ENCODE measurements around the gene AFDN. TPM values are rescaled to one million over a fixed set of nuclear protein-coding genes. Genes with fewer than 3 reads are reported as not detected.

Gene AFDN
- total RNA-seq, 2 donors from 2014 or later: 213 to 232 TPM

DNA sequence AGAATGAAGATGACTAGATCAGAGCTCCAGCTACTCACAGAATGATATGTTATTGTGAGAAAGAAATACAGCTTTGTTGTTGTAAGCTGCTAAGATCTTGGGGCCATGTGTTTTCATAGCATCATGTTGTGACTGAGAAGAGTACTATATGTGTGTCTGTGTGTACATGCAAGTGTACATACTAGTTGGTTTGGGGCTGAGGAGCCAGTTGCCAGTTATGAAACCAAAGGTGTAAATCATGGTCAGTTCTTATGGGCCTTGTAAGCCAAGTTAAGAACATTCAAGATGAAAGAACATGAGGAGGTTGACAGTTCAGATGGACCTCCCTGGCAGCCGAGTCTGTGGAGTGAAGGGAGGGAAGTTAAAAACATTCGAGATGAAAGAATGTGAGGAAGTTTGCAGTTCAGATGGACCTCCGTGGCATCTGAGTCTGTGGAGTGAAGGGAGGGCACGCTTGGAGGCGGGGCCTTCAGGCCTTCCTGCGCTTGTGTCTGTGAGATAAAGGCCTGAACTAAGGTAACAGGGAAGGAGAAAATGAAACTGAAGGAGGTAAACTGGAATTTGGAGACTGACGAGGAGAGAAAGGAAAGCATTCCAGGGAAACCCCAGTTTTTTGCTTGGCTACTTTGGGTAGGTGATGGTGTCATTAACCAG lies 13.9 kb downstream of the AFDN start:
- no peaks in the 10 kb centered on the region for H3K27me3 ChIP-seq
- no peak for DNase-seq
- H3K27ac ChIP-seq: no peak overlapping the region
- TF ChIP-seq CTCF (IDR thresholded peaks at IDR 0.05): no peak
- intact Hi-C loops (cut with DNase I): no loop called here
- no peak overlapping the region for H3K4me3 ChIP-seq
- H3K9ac ChIP-seq (ENCODE audit: low read depth in 2 of 2, low read length in 2 of 2): no peak overlapping the region
- no peaks in the 10 kb centered on the region for H3K4me1 ChIP-seq
- no peaks in the 10 kb centered on the region for H3K9me3 ChIP-seq
- H3K36me3 ChIP-seq: no peaks in the 10 kb centered on the region

DNA sequence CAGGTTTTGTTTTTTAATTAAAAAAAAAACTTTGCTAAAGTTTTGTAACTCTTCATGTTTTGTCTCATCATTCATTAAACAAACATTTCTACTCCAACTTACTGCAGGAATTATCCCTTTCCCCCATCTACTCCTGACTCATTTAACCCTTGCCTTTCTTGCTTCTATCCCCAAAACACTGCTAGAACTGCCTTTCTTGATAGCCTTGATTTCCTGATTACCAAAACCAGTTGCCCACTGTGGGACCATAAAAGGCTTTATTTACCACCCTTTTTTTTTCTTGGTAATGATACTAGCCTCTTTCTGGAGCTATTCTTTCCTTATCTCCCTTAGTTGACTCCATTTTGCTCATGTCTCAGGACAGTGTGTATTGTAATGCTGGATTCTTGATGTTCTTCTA lies 15.3 kb downstream of the AFDN start:
- TF ChIP-seq CTCF (IDR thresholded peaks at IDR 0.05): no peak
- no peak for DNase-seq
- intact Hi-C loops (cut with DNase I): no loop called here
- no peak overlapping the region for H3K27ac ChIP-seq
- H3K36me3 ChIP-seq: no peaks in the 10 kb centered on the region
- H3K9ac ChIP-seq (ENCODE audit: low read depth in 2 of 2, low read length in 2 of 2): no peak overlapping the region
- H3K4me3 ChIP-seq: no peak overlapping the region
- no peaks in the 10 kb centered on the region for H3K27me3 ChIP-seq
- no peaks in the 10 kb centered on the region for H3K4me1 ChIP-seq
- H3K9me3 ChIP-seq: no peaks in the 10 kb centered on the region

GRCh38 chr6:167842457-167842856 lies 15.7 kb downstream of the AFDN start:
- Histone ChIP-seq H3K9me3 (no peaks in the 10 kb centered on the region), H3K36me3 (no peaks in the 10 kb centered on the region), H3K27me3 (no peaks in the 10 kb centered on the region), H3K4me1 (no peaks in the 10 kb centered on the region), H3K27ac (no peak overlapping the region), H3K9ac (ENCODE audit: low read depth in 2 of 2, low read length in 2 of 2) (no peak overlapping the region), H3K4me3 (no peak overlapping the region)
- TF ChIP-seq CTCF (IDR thresholded peaks at IDR 0.05): no peak
- intact Hi-C loops (cut with DNase I): no loop called here
- no peak for DNase-seq

GRCh38 chr6:167843023-167843422 lies 16.3 kb downstream of the AFDN start:
- no peaks in the 10 kb centered on the region for H3K4me1 ChIP-seq
- TF ChIP-seq CTCF (IDR thresholded peaks at IDR 0.05): no peak

GRCh38 chr6:167845856-167846255 lies 19.1 kb downstream of the AFDN start:
- no peak for DNase-seq
- Histone ChIP-seq H3K9me3 (no peaks in the 10 kb centered on the region), H3K9ac (ENCODE audit: low read depth in 2 of 2, low read length in 2 of 2) (no peak overlapping the region), H3K4me3 (no peak overlapping the region), H3K27ac (no peak overlapping the region), H3K36me3 (no peaks in the 10 kb centered on the region), H3K27me3 (no peaks in the 10 kb centered on the region), H3K4me1 (no peaks in the 10 kb centered on the region)
- TF ChIP-seq CTCF (IDR thresholded peaks at IDR 0.05): no peak
- intact Hi-C loops (cut with DNase I): no loop called here

More at GRCh38 chr6:167843023-167843422, 16.3 kb downstream of the AFDN start:
- no peak for DNase-seq
- Histone ChIP-seq H3K4me3 (no peak overlapping the region), H3K9ac (ENCODE audit: low read depth in 2 of 2, low read length in 2 of 2) (no peak overlapping the region), H3K27ac (no peak overlapping the region), H3K27me3 (no peaks in the 10 kb centered on the region), H3K36me3 (no peaks in the 10 kb centered on the region), H3K9me3 (no peaks in the 10 kb centered on the region)
- intact Hi-C loops (cut with DNase I): no loop called here
